ENCODE measurements around the gene RTL5.

DNA sequence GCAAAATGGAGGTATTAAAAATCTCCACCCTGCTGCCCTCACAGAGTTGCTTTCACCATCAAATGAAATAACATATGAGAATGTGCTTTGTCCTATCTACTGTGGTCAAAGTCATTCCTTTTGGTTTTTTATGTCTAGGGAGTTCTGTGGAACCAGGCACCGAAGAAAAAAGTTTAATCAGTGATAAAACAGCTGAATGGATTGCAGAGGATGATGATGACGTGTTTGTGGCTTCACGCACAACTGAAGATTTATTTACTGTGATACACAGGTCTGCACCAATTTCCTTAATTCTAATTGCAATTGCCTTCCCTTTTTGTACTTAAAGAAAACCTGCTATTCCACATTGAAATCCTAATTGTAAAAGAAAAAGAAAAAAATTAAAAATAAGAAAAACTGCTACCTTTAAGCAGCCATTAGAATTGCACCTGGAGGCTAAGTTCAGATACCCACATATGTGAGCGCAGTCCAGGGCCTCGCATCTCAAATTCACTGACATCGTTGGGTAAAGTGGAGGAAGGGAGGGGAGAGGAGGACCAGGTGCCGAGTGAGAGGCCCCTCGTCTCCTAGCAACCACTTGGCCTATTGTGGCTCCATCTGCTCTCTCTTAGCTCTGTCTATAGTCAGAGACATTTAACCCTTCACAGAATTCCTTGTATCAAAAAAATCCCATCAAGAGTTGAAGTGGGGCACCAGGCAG is 10.5 kb upstream of the RTL5 start:
- TF ChIP-seq CTCF (IDR thresholded peaks at IDR 0.05) (no peak), EP300 (IDR thresholded peaks at IDR 0.05) (no peak), POLR2AphosphoS5 (IDR thresholded peaks at IDR 0.05) (no peak), POLR2A (IDR thresholded peaks at IDR 0.05) (no peak)

Data from gastroesophageal sphincter (tissue), 3 donors.